ENCODE measurements around the gene KLK1.
"Not testable (repeated sequence)": the region's sequence is repeated elsewhere in the genome, so short reads cannot be mapped to it uniquely, and the experiment has no call there.

Gene KLK1

GRCh38 chr19:50791594-50792271 lies 31.9 kb downstream of the KLK1 start:
- no peak for DNase-seq

GRCh38 chr19:50790922-50791467 lies 32.6 kb downstream of the KLK1 start:
- DNase-seq: no peak

GRCh38 chr19:50790396-50790795 lies 33.2 kb downstream of the KLK1 start, which contains the start of gene ACP4:
ACP4 (plus strand) TSS chr19:50790415; CDS start chr19:50790415, 0 bp downstream.
- DNase-seq: no peak

DNA sequence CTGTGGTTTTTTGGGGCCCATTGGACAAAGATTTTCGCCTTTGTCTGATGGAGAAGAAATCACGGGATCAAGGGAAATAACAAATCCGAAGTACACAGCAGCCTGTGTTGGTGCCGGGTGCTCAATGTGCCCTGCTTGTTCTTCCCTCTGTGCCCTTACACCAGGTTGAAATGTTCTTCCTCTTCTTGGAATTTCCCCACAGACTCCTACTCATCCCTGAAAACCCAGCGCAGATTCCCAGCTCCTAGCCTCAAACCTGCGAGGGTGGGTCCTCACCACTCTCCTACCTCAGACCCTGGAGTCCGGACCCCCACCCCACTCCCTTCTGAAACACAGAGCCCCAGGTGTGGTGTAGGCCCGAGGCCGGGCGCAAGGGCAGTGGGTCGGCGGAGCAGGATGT lies 38.3 kb downstream of the KLK1 start:
- DNase-seq: no peak

DNA sequence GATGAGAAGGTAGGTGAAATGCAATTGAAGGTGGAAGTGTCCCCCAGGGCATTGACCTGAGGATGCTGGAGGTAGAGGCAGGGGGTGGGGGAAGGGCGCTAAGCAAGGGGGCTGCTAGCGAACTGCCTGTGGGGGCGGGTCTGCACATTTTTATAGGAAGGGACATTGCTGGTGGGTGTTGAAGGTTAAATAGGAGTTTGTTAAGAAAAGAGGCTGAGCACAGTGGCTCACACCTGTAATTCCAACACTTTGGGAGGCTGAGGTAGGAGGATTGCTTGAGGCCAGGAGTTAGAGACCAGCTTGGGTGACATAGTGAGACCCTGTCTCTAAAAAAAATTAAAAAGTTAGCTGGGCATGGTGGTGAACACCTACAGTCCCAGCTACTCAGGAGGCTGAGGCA lies 38.9 kb downstream of the KLK1 start:
- DNase-seq: no peak

DNA sequence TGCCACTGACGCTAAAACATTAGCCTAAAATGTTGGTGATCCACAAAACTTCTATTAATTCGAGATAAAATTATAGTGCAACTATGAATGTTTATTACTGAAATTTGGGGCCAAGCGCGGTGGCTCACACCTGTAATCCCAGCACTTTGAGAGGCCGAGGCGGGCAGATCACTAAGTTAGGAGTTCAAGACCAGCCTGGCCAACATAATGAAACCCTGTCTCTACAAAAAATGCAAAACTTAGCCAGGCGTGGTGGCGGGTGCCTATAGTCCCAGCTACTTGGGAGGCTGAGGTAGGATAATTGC lies 39.8 kb downstream of the KLK1 start:
- not testable (repeated sequence) for DNase-seq

DNA sequence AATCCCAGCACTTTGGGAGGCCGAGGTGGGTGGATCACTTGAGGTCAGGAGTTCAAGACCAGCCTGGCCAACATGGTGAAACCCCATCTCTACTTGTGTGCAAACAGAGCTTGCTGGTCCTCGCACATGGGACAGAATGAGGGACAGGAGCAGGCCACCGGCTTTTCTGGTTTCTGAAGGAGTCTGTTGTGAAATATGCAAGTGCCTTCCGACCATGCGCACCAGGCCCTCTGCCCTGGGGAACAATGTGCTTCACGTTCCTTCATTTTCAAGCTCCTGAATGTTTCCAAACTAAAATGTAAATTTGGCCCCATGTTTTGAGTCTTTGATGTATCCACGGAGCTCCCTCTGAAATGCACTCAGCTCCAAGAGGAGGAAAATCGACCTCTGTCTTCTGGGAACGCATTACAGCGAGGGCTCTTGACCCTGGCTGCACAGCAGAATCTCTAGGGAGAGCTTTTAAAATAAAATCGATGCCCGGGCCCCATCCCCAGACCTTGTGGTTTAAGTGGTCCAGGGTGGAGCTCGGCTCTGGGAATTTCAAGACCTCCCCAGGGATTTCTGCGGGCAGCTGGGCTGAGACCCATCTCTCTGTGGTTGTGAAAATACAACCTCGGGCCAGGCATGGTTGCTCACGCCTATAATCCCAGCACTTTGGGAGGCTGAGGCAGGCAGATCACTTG lies 42.7 kb downstream of the KLK1 start:
- DNase-seq: no peak

DNA sequence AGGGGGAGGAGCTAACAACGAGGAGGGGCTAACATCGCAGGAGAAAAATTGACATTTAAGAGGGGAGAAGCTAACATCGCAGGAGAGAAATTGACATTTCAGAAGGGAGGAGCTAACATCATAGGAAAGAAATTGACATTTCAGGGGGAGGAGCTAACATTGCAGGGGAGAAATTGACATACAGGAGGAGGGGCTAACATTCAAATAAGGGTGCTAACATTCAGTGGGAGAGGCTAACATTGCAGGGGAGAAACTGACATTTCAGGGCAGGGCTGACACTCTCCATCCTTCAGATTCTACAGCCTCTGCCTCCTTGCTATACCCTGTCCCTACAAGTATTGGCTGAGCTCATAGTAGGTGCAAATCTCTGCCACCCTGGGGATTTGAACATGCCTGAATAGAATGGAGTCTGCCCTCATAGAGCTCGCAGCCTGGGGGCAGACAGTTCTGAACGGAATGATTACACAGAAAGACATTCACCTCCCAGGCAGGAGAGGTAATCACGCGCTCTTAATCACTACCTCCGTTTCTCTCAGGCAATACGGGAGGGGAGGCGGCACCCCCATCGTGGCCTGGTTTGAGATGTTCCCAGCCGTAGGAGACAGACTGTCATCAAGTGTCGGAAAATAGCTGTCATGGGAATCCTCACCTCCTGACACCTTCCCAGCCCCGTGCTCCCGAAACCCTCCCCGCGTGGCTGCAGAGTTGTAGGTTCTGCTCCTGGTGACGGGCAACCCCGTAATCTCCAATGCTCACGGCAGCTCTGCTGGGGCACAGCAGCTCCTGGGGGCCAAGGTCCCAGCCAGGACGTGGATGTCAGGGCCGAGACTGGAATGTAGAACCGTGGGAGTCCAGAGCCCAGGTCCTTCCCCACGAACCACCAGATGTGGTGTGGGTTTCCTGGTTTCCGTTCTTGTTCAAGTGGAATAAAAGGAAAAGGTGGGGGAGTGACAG lies 43.8 kb downstream of the KLK1 start:
- no peak for DNase-seq

DNA sequence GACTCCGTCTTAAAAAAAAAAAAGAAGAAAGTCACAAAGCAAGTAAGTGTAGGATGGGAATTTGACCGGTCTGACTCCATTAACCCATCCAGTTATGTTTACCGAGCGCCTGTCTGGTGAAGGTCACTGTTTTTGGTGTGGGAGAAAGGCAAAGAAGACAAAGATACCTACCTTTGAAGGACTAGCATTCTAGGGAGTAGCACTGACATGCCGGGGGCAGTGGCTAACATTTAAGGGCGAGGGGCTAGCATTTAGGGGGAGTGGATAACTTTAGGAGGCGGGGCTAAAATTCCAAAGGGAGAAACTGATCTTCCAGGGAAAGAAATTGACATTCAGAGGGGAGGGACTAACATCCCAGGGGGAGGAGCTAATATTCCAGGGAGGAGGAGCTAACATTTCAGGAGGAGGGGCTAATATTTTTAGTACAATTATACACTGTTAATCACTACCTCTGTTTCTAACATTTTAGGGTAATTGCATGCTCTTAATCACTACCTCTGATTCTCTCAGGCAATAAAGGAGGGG lies 44.6 kb downstream of the KLK1 start:
- DNase-seq: no peak

GRCh38 chr19:50777830-50778303 lies 45.7 kb downstream of the KLK1 start:
- DNase-seq: no peak

- no peak for DNase-seq
Observed at GRCh38 chr19:50777261-50777660, 46.3 kb downstream of the KLK1 start.

DNA sequence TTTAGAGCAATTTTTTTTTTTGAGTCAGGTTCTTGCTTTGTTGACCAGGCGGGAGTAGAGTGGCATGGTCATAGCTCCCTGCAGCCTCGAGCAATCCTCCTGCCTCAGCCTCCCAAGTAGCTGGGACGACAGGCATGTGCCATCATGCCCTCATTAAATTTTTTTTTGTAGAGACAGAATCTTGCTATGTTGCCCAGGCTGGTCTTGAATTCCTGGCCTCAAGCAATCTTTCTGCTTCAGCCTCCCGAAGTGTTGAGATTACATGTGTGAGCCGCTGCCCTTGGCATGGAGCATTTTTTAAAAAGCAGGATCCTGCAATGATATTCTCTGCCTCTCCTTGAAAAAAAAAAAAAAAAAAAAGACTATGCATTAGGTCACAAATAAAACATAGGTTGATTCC lies 47.5 kb downstream of the KLK1 start:
- no peak for DNase-seq

- not testable (repeated sequence) for DNase-seq
Observed at GRCh38 chr19:50773454-50773853, 50.1 kb downstream of the KLK1 start.

GRCh38 chr19:50772912-50773311 lies 50.7 kb downstream of the KLK1 start:
- not testable (repeated sequence) for DNase-seq

DNA sequence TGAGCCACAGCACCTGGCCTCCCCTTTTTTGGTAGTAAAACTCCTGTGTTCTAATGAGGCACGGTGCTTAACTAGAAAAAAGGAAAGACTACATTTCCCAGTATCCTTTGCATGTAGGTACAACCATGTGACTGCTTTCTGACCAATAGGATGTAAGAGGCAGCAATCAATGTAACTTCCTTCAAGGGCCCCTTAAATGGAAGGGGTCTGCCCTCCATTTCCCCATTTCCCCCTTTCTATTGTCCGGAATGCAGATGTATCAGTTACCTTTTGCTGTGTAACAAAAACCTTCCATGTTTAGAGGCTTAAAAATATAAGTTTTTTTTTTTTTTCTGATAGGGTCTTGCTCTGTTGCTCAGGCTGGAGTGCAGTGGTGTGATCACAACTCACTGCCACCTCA lies 51.1 kb downstream of the KLK1 start:
- DNase-seq: no peak

DNA sequence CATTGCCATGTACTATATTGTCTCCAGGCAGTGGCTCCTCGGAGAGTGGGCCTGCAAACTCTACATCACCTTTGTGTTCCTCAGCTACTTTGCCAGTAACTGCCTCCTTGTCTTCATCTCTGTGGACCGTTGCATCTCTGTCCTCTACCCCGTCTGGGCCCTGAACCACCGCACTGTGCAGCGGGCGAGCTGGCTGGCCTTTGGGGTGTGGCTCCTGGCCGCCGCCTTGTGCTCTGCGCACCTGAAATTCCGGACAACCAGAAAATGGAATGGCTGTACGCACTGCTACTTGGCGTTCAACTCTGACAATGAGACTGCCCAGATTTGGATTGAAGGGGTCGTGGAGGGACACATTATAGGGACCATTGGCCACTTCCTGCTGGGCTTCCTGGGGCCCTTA lies 52.7 kb downstream of the KLK1 start:
- no peak for DNase-seq

- DNase-seq: not testable (repeated sequence)
Observed at GRCh38 chr19:50770164-50770563, 53.4 kb downstream of the KLK1 start, which contains the start of gene GPR32. GPR32 (plus strand) TSS chr19:50770464; CDS start chr19:50770601, 137 bp downstream.
